Astrocyte (in vitro differentiated cells and primary cell): ENCODE results near the gene PDE6B. TPM values are rescaled to one million over a fixed set of nuclear protein-coding genes. Genes with fewer than 3 reads are reported as not detected.

Experiments
- DNase-seq: peaks from one replicate; pipeline ENCODE4 v3.0.0-alpha.2; 2010; ENCODE audit warnings: low read depth
- FAIRE-seq: peaks from 2 replicates; lab custom pipeline; 2011; peaks lifted over from hg19 to GRCh38; lab: Jason Lieb, UNC
- H2AFZ ChIP-seq: 2 replicates; pipeline ENCODE4 v1.6.0; 2012; ENCODE audit warnings: low read depth, low read length, inconsistent platforms
- H3K27ac ChIP-seq: 2 replicates; pipeline ENCODE4 v1.5.1; 2011; ENCODE audit warnings: low read depth, low read length, inconsistent platforms
- H3K27me3 ChIP-seq: 2 replicates; pipeline ENCODE4 v1.6.0; 2011; ENCODE audit warnings: low read length, inconsistent platforms; ENCODE audit not compliant: insufficient read depth
- H3K36me3 ChIP-seq: 2 replicates; pipeline ENCODE4 v1.5.1; 2011; ENCODE audit warnings: low read length, inconsistent platforms; ENCODE audit not compliant: insufficient read depth
- H3K4me1 ChIP-seq: 2 replicates; pipeline ENCODE4 v1.5.1; 2011; ENCODE audit warnings: low read length, inconsistent platforms; ENCODE audit not compliant: insufficient read depth
- H3K4me2 ChIP-seq: 2 replicates; pipeline ENCODE4 v1.6.0; 2012; ENCODE audit warnings: low read length, inconsistent platforms
- H3K4me3 ChIP-seq: 2 replicates; pipeline ENCODE4 v1.5.1; 2011; ENCODE audit warnings: low read depth, mild to moderate bottlenecking, low read length, inconsistent platforms; ENCODE audit not compliant: insufficient read depth
- H3K79me2 ChIP-seq: 2 replicates; pipeline ENCODE4 v1.6.0; 2012; ENCODE audit warnings: mild to moderate bottlenecking, low read length, inconsistent platforms; ENCODE audit not compliant: insufficient read depth
- H3K9ac ChIP-seq: 2 replicates; pipeline ENCODE4 v1.6.0; 2012; ENCODE audit warnings: mild to moderate bottlenecking, low read length, inconsistent platforms
- H3K9me3 ChIP-seq: 2 replicates; pipeline ENCODE4 v1.5.1; 2012; ENCODE audit warnings: low read depth, mild to moderate bottlenecking, low read length, inconsistent platforms; ENCODE audit not compliant: insufficient read depth
- H4K20me1 ChIP-seq: 2 replicates; pipeline ENCODE4 v1.6.0; 2012; ENCODE audit warnings: low read length, inconsistent platforms; ENCODE audit not compliant: insufficient read depth
- H3K27ac Mint-ChIP-seq: one replicate; pipeline ENCODE4 v1.8.0; 2021; ENCODE audit warnings: mild to moderate bottlenecking, mixed read lengths; ENCODE audit not compliant: unreplicated experiment
- H3K27me3 Mint-ChIP-seq: one replicate; pipeline ENCODE4 v1.8.0; 2021; ENCODE audit warnings: low read depth, mixed read lengths; ENCODE audit not compliant: unreplicated experiment
- H3K36me3 Mint-ChIP-seq: one replicate; pipeline ENCODE4 v1.8.0; 2021; ENCODE audit warnings: low read depth, mixed read lengths; ENCODE audit not compliant: unreplicated experiment
- H3K4me1 Mint-ChIP-seq: one replicate; pipeline ENCODE4 v1.8.0; 2021; ENCODE audit warnings: low read depth, mixed read lengths; ENCODE audit not compliant: unreplicated experiment
- H3K4me3 Mint-ChIP-seq: one replicate; pipeline ENCODE4 v1.8.0; 2021; ENCODE audit warnings: mild to moderate bottlenecking, moderate library complexity, mixed read lengths; ENCODE audit not compliant: unreplicated experiment
- H3K9me3 Mint-ChIP-seq: one replicate; pipeline ENCODE4 v1.8.0; 2021; ENCODE audit warnings: mild to moderate bottlenecking, mixed read lengths; ENCODE audit not compliant: unreplicated experiment
- CTCF ChIP-seq: IDR thresholded peaks from 2 replicates; pipeline ENCODE4 v1.5.1; 2011; ENCODE audit warnings: low read depth, mild to moderate bottlenecking, inconsistent platforms, low read length, moderate library complexity; ENCODE audit not compliant: insufficient read depth
- EZH2 ChIP-seq: IDR thresholded peaks from 2 replicates; pipeline ENCODE4 v1.6.1; 2012; ENCODE audit warnings: mild to moderate bottlenecking, low read length, inconsistent platforms; ENCODE audit not compliant: insufficient read depth
- total RNA-seq: library from RNA; stranded (reverse); gene quantifications from 2 replicates; pipeline ENCODE4 v1.2.1, GENCODE V29; 2021

Gene PDE6B
- total RNA-seq, 1 donor from 2014 or later, result 2.8 TPM

DNA sequence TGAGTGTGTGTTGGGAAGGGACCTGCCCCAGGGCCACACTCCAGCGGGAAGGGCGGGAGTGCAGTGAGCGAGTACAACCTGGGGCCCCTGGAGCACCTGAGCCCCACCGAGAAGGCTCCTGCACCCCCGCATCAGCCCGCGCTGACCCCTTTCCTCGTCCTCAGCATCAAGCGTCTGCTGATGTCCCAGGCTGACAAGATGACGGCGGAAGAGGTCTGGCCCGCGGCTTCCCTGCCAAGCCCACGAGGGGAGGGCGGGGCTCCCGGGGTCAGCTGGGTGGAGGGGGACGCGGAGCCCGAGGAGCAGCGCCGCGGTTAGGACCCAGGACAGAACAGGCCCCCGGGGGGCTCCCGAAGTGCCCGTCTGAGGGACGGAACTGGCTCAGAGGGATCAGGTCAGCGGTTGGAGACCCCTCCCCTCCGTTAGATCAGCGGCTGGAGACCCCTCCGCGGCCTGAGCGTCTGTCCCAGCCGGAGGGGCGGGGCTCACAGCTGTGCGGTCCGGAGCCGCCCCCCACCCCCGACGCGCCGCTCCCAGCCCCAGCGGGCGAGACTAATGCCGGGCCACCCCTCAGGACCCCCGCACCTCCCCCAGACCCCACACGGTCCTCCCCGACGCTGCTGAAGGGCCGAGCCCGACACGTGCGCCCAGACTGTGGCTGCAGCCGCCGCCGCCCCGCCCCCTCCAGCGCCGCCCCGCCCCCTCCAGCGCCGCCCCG is 55.7 kb downstream of the PDE6B start:
- Histone ChIP-seq H3K79me2 (no peaks in the 10 kb centered on the region), H3K4me1 (peaks cover 6% of the 10 kb centered on the region), H3K36me3 (no peaks in the 10 kb centered on the region), H3K27ac (no peak overlapping the region), H4K20me1 (no peaks in the 10 kb centered on the region), H3K27me3 (no peaks in the 10 kb centered on the region), H3K9me3 (no peaks in the 10 kb centered on the region), H2AFZ (peak overlapping the region; percentile 52), H3K9ac (no peak overlapping the region), H3K4me3 (peak overlapping the region; percentile 17), H3K4me2 (peak overlapping the region; percentile 80)
- Mint-ChIP-seq H3K27ac (no peak overlapping the region), H3K4me3 (no peak overlapping the region), H3K4me1 (peaks cover 15% of the 10 kb centered on the region), H3K36me3 (peaks cover 4% of the 10 kb centered on the region), H3K27me3 (peaks cover 3% of the 10 kb centered on the region), H3K9me3 (no peaks in the 10 kb centered on the region)
- DNase-seq (no peak), FAIRE-seq (no peak)
- TF ChIP-seq CTCF, result no peak
- TF ChIP-seq EZH2, result no peak

GRCh38 chr4:681736-682451 is 56.5 kb downstream of the PDE6B start:
- Histone ChIP-seq H3K9me3 (no peaks in the 10 kb centered on the region), H3K9ac (no peak overlapping the region), H2AFZ (no peak overlapping the region), H3K4me1 (peaks cover 8% of the 10 kb centered on the region), H3K27ac (no peak overlapping the region), H4K20me1 (no peaks in the 10 kb centered on the region), H3K27me3 (no peaks in the 10 kb centered on the region), H3K36me3 (no peaks in the 10 kb centered on the region), H3K4me2 (no peak overlapping the region), H3K79me2 (no peaks in the 10 kb centered on the region), H3K4me3 (no peak overlapping the region)
- Mint-ChIP-seq H3K27me3 (peaks cover 3% of the 10 kb centered on the region), H3K9me3 (no peaks in the 10 kb centered on the region), H3K27ac (no peak overlapping the region), H3K4me3 (no peak overlapping the region), H3K4me1 (peaks cover 15% of the 10 kb centered on the region), H3K36me3 (peaks cover 4% of the 10 kb centered on the region)
- no peak for TF ChIP-seq EZH2
- FAIRE-seq (no peak), DNase-seq (no peak)

GRCh38 chr4:682490-683172 is 57.3 kb downstream of the PDE6B start:
- Histone ChIP-seq H3K27me3 (no peaks in the 10 kb centered on the region), H3K4me1 (peaks cover 16% of the 10 kb centered on the region), H3K79me2 (no peaks in the 10 kb centered on the region), H4K20me1 (no peaks in the 10 kb centered on the region), H3K9me3 (no peaks in the 10 kb centered on the region), H3K9ac (no peak overlapping the region), H3K36me3 (no peaks in the 10 kb centered on the region), H2AFZ (no peak overlapping the region), H3K27ac (no peak overlapping the region), H3K4me2 (no peak overlapping the region), H3K4me3 (no peak overlapping the region)
- H3K4me3 Mint-ChIP-seq, result no peak overlapping the region
- no peak for FAIRE-seq
- H3K36me3 Mint-ChIP-seq, result peaks cover 4% of the 10 kb centered on the region
- H3K4me1 Mint-ChIP-seq, result peaks cover 19% of the 10 kb centered on the region
- no peak for DNase-seq
- TF ChIP-seq CTCF (no peak), EZH2 (no peak)
- H3K27me3 Mint-ChIP-seq, result peaks cover 3% of the 10 kb centered on the region
- peak overlapping the region; percentile 66 for H3K27ac Mint-ChIP-seq
- H3K9me3 Mint-ChIP-seq, result no peaks in the 10 kb centered on the region
